ENCODE data around the gene CDON.
A peak's percentile ranks its signal among the peaks of the same experiment; 100 is the strongest.

Gene CDON

GRCh38 chr11:125941619-125942611 is 120.8 kb downstream of the CDON start:
- DNase-seq: peak; percentile 83

GRCh38 chr11:125941267-125941618 is 121.4 kb downstream of the CDON start:
- DNase-seq: no peak

GRCh38 chr11:125940145-125940544 is 122.5 kb downstream of the CDON start:
- DNase-seq: no peak

- DNase-seq: no peak
Observed at GRCh38 chr11:125939081-125939521, 123.6 kb downstream of the CDON start.

- no peak for DNase-seq
Observed at GRCh38 chr11:125938418-125938817, 124.2 kb downstream of the CDON start.

- DNase-seq: no peak
Observed at GRCh38 chr11:125935618-125936199, 127.0 kb downstream of the CDON start.

GRCh38 chr11:125935056-125935455 is 127.6 kb downstream of the CDON start:
- DNase-seq: no peak

GRCh38 chr11:125934473-125934872 is 128.2 kb downstream of the CDON start:
- DNase-seq: no peak

- no peak for DNase-seq
Observed at GRCh38 chr11:125933030-125933813, 129.4 kb downstream of the CDON start.

- DNase-seq: no peak
Observed at GRCh38 chr11:125932301-125932700, 130.4 kb downstream of the CDON start.

GRCh38 chr11:125931668-125932067 is 131.0 kb downstream of the CDON start:
- no peak for DNase-seq

- DNase-seq: no peak
Observed at GRCh38 chr11:125931116-125931515, 131.6 kb downstream of the CDON start.

- DNase-seq: no peak
Observed at GRCh38 chr11:125930076-125930450, 132.6 kb downstream of the CDON start.

- DNase-seq: no peak
Observed at GRCh38 chr11:125929445-125930075, 133.1 kb downstream of the CDON start.

GRCh38 chr11:125926682-125927081 is 136.0 kb downstream of the CDON start:
- DNase-seq: no peak

GRCh38 chr11:125925804-125926203 is 136.9 kb downstream of the CDON start:
- no peak for DNase-seq

- no peak for DNase-seq
Observed at GRCh38 chr11:125925247-125925740, 137.4 kb downstream of the CDON start.

GRCh38 chr11:125924384-125925007 is 138.2 kb downstream of the CDON start:
- no peak for DNase-seq

- DNase-seq: no peak
Observed at GRCh38 chr11:125923633-125924032, 139.0 kb downstream of the CDON start.

- peak; percentile 35 for DNase-seq
Observed at GRCh38 chr11:125923012-125923579, 139.6 kb downstream of the CDON start.

- no peak for DNase-seq
Observed at GRCh38 chr11:125922156-125922555, 140.5 kb downstream of the CDON start.

GRCh38 chr11:125921042-125921441 is 141.6 kb downstream of the CDON start:
- no peak for DNase-seq

All from DMS153 (cell line).